ENCODE results near the gene THEMIS.

- TF ChIP-seq CTCF (IDR thresholded peaks at IDR 0.05) (no peak), POLR2AphosphoS5 (IDR thresholded peaks at IDR 0.05; ENCODE audit: low read depth, low read length) (no peak)
Observed at GRCh38 chr6:127761084-127761483, 139.8 kb downstream of the THEMIS start.

Data from Panc1 (cell line).